ENCODE results near the gene SPTAN1.

DNA sequence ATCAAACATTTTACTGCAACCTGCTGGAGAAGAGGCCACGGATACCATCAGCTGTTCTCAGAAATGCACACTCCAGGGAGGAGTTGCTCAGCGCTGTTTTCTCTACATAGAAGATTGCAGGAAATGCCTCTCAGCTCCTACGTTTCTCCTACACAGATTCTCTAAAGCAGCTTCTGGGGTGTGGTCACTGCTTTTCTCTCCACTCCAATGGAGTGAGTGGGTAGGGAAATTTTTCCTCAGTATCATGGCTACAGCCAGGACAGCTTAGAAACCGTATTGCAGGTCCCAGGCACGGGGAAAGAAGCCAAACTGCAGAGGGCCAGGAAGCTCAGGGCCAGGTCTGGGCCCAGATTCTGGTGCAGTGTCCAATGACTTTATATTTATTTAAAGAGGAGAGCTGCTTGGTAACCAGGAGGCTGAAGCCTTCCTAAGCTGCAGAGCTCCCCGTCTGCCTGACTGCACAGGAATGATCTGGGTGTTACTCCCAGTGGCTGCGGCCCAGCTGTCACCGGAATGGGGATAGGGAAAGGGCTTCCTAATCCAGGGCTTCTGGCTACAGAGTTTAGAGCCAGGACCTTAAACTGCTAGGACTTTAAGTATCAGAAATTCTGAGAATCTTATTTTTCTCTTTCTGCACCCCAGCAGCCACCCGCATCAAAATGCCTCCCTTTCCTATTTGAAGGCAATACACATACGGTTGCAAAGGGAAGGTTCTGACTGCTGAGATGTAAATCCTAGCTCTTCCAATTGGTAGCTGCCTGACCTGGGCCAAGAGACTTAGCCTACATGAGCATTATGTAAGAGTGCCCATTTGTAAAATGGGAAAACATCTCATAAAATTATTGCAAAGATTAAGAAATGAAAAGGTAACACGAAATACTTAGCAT lies 1.4 kb upstream of the SPTAN1 start:
- TF ChIP-seq, protein P1, sequence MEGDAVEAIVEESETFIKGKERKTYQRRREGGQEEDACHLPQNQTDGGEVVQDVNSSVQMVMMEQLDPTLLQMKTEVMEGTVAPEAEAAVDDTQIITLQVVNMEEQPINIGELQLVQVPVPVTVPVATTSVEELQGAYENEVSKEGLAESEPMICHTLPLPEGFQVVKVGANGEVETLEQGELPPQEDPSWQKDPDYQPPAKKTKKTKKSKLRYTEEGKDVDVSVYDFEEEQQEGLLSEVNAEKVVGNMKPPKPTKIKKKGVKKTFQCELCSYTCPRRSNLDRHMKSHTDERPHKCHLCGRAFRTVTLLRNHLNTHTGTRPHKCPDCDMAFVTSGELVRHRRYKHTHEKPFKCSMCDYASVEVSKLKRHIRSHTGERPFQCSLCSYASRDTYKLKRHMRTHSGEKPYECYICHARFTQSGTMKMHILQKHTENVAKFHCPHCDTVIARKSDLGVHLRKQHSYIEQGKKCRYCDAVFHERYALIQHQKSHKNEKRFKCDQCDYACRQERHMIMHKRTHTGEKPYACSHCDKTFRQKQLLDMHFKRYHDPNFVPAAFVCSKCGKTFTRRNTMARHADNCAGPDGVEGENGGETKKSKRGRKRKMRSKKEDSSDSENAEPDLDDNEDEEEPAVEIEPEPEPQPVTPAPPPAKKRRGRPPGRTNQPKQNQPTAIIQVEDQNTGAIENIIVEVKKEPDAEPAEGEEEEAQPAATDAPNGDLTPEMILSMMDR (conservative IDR thresholded peaks at IDR 0.05), result no peak
- no peak for TF ChIP-seq ZFX (IDR thresholded peaks at IDR 0.05)
